ENCODE results near the gene GAS7. TPM values are rescaled to one million over a fixed set of nuclear protein-coding genes. Genes with fewer than 3 reads are reported as not detected.

GAS7 gene
- total and polyA plus RNA-seq, 2 experiments from 2014 or later, result 1.9 to 10.7 TPM

DNA sequence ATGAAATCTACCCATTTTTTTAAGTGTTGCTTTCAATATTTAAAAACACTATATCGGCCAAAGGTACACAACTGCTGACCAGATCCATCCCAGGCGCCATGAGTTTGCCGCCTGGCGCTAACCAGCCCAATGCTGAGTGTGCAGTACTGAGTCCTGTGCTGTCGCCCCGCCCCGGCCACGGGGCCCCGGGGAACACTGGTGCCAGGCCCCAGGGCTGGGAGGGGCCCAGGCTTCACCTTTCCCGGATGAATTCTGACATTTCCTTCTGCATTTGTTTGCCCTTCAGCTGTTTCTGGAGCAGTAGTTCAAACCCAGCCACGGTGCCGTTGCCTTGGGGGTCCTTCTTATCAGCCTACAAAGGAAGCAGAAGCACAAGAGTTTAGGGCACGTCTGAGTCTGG lies 255.5 kb downstream of the GAS7 start:
- no peaks in the 10 kb centered on the region for H3K36me3 ChIP-seq (ENCODE audit: insufficient read depth)
- no peak overlapping the region for H3K27ac Mint-ChIP-seq
- TF ChIP-seq POLR2AphosphoS5 (IDR thresholded peaks at IDR 0.05; ENCODE audit: low read depth) (no peak), EZH2 (IDR thresholded peaks at IDR 0.05; ENCODE audit: low read depth, unreplicated experiment) (no peak), JUNB (IDR thresholded peaks at IDR 0.05; ENCODE audit: unreplicated experiment) (no peak), CREB1 (CRISPR knock-in tag; IDR thresholded peaks at IDR 0.05; ENCODE audit: low read depth) (no peak), STAT1 (IDR thresholded peaks at IDR 0.05; ENCODE audit: unreplicated experiment) (no peak), ZNF462 (CRISPR knock-in tag; IDR thresholded peaks at IDR 0.05) (no peak), EZH2phosphoT487 (IDR thresholded peaks at IDR 0.05; ENCODE audit: unreplicated experiment) (no peak), ZNF331 (CRISPR knock-in tag; IDR thresholded peaks at IDR 0.05; ENCODE audit: low read depth) (no peak), REST (IDR thresholded peaks at IDR 0.05; ENCODE audit: unreplicated experiment) (no peak), NANOG (IDR thresholded peaks at IDR 0.05; ENCODE audit: borderline replicate concordance) (no peak)
- TF ChIP-seq, protein P1, sequence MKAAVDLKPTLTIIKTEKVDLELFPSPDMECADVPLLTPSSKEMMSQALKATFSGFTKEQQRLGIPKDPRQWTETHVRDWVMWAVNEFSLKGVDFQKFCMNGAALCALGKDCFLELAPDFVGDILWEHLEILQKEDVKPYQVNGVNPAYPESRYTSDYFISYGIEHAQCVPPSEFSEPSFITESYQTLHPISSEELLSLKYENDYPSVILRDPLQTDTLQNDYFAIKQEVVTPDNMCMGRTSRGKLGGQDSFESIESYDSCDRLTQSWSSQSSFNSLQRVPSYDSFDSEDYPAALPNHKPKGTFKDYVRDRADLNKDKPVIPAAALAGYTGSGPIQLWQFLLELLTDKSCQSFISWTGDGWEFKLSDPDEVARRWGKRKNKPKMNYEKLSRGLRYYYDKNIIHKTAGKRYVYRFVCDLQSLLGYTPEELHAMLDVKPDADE (IDR thresholded peaks at IDR 0.05), result no peak
- no peaks in the 10 kb centered on the region for H3K79me2 ChIP-seq (replicated peaks; ENCODE audit: insufficient read depth)
- no peaks in the 10 kb centered on the region; the same call in 2 of the 3 replicates for H3K9me3 Mint-ChIP-seq
- no peaks in the 10 kb centered on the region for H3K9me2 ChIP-seq (ENCODE audit: insufficient read depth)
- peaks cover 2% of the 10 kb centered on the region for H3K27me3 Mint-ChIP-seq (ENCODE audit: insufficient read depth, low read depth, poor library complexity)
- no peaks in the 10 kb centered on the region for H3F3A ChIP-seq (replicated peaks; ENCODE audit: low read depth)
- no peak overlapping the region for H2AFZ ChIP-seq
- no peak overlapping the region for H3K4me2 ChIP-seq
- no peak overlapping the region for H3K27ac ChIP-seq (ENCODE audit: low read depth)
- H3K4me1 ChIP-seq (ENCODE audit: insufficient read depth), result no peaks in the 10 kb centered on the region
- no peak overlapping the region for H3K4me3 ChIP-seq
- H4K20me1 ChIP-seq (replicated peaks; ENCODE audit: insufficient read depth), result no peaks in the 10 kb centered on the region
- H3K4me3 Mint-ChIP-seq, result no peak overlapping the region
- H3K4me1 Mint-ChIP-seq, result no peaks in the 10 kb centered on the region
- DNase-seq (ENCODE audit: low spot score) (no peak), ATAC-seq (no peak)
- H3K27me3 ChIP-seq (ENCODE audit: insufficient read depth), result no peaks in the 10 kb centered on the region
- H3K36me3 Mint-ChIP-seq (ENCODE audit: low read depth), result peaks cover 8% of the 10 kb centered on the region; the same call in 2 of the 3 replicates
